22Rv1 (cell line): ENCODE measurements around the gene ASPHD1.

Experiments
- H3K27ac ChIP-seq: fragments of 450-650 bp; 2 replicates; pipeline ENCODE4 v1.5.1; 2017
- ZFX ChIP-seq: fragments of 450-650 bp; IDR thresholded peaks from 2 replicates; pipeline ENCODE4 v1.6.1; 2017; ENCODE audit warnings: antibody characterized with exemption, borderline replicate concordance
- TF ChIP-seq, protein P1 (sequence below): fragments of 450-650 bp; IDR thresholded peaks from 2 replicates; pipeline ENCODE4 v1.5.1; 2017; ENCODE audit warnings: mild to moderate bottlenecking

ASPHD1 gene

GRCh38 chr16:29858974-29859373, 41.3 kb upstream of the ASPHD1 start:
- no peak overlapping the region for H3K27ac ChIP-seq
- no peak for TF ChIP-seq ZFX
- TF ChIP-seq, protein P1, sequence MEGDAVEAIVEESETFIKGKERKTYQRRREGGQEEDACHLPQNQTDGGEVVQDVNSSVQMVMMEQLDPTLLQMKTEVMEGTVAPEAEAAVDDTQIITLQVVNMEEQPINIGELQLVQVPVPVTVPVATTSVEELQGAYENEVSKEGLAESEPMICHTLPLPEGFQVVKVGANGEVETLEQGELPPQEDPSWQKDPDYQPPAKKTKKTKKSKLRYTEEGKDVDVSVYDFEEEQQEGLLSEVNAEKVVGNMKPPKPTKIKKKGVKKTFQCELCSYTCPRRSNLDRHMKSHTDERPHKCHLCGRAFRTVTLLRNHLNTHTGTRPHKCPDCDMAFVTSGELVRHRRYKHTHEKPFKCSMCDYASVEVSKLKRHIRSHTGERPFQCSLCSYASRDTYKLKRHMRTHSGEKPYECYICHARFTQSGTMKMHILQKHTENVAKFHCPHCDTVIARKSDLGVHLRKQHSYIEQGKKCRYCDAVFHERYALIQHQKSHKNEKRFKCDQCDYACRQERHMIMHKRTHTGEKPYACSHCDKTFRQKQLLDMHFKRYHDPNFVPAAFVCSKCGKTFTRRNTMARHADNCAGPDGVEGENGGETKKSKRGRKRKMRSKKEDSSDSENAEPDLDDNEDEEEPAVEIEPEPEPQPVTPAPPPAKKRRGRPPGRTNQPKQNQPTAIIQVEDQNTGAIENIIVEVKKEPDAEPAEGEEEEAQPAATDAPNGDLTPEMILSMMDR: no peak

DNA sequence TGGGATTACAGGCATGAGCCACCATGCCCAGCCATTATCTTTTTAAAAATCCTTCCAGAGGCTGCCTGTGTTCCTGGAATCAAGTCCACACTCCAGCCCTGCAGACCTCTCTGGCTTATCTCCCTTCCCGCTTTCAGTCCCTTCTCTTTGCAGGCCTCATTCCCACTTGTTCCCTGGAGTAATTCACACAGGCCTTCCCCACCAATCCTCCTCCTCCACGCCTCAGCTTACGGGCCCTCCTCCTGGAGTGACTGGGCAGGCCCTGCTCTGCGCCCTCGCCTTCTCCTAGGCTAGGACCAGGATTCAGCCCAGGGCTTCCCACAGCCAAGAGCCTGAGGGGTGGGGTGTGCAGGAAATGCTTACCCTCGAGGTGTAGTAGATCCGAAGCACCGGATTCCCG, 40.1 kb upstream of the ASPHD1 start:
- H3K27ac ChIP-seq: no peak overlapping the region
- no peak for TF ChIP-seq ZFX
- TF ChIP-seq, protein P1: no peak

GRCh38 chr16:29862383-29862883, 37.9 kb upstream of the ASPHD1 start:
- H3K27ac ChIP-seq: peak overlapping the region; percentile 85
- TF ChIP-seq, protein P1: no peak
- TF ChIP-seq ZFX: no peak

DNA sequence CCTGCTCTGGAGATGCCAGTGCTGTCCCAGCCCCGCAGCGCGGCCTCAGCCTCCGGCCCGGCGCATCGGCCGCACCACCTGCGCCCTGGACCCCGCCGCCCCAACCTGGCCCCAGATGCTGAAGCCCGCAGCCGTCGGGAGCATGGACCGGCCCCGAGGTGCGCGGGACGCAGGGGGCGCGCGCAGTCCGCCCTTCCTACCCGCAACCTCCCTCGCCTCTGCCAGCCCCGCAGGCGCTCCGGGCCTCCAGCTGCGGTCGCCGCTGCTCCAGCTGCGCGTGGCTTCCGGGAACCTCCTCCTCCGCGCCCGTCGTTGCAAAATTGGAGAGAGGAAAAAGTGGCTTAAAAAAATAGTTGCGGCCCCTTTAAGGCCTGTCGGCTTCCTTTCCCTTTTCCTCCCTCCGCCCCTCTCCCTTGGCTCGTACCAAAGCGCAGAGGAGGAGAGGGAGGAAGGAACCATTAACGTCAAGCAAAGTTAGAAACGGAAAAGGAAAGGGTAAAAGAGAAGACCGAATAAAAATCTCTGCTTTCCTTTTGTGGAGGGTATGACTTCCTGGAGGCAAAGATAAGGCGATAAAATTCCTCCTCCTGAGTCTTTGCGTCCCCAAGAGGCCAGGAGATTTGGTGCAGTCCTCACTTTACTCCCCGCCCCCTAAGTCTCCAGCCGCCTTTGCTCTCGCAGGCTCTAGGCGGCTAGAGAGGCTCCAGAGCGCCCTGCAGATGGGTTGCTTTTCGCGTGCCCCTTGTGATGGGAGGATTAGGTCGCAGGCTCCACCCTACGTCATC, 37.2 kb upstream of the ASPHD1 start, which contains the start of gene CDIPT:
Gene CDIPT (minus strand): TSS at position 343 of the 785 bp plus-strand sequence. CDS start 369 bp downstream, outside the sequence.
- no peak for TF ChIP-seq ZFX
- TF ChIP-seq, protein P1: peak; percentile 88
- H3K27ac ChIP-seq: peak within 1 kb of the TSS; percentile 85

- TF ChIP-seq ZFX: no peak
- TF ChIP-seq, protein P1: peak; percentile 58
- H3K27ac ChIP-seq: peak overlapping the region; percentile 85
Observed at GRCh38 chr16:29863669-29863984, 36.7 kb upstream of the ASPHD1 start.

GRCh38 chr16:29864205-29864604, 36.1 kb upstream of the ASPHD1 start:
- H3K27ac ChIP-seq: peak overlapping the region; percentile 85
- TF ChIP-seq, protein P1: no peak
- TF ChIP-seq ZFX: no peak

DNA sequence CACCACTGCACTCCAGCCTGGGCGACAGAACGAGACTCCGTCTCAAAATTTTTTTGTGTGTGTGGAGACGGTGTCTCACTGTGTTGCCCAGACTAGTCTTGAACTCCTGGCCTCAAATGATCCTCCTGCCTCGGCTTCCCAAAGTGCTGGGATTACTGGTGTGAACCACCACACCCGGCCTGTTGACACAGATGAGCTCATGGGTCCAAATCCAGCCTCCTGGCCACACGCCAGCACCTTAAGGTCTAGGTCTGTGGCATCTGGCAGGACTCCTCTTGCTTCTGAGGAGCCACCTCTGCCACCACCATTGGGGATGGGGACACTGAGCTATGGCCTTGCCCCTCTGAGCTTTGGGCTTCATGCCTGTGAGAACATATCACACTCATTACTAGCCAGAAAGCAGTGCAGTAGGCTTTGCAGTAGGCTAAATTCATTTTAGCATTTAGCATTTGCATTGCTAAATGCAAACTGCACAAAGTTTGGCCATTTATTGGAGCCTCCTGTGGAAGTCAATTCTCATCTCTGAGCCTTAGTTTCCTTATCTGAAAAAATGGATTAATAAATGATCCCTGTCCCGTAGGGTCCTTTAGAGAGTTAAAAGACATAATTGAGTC, 31.8 kb upstream of the ASPHD1 start:
- peak overlapping the region; percentile 33; the same call in 1 of the 2 replicates for H3K27ac ChIP-seq

DNA sequence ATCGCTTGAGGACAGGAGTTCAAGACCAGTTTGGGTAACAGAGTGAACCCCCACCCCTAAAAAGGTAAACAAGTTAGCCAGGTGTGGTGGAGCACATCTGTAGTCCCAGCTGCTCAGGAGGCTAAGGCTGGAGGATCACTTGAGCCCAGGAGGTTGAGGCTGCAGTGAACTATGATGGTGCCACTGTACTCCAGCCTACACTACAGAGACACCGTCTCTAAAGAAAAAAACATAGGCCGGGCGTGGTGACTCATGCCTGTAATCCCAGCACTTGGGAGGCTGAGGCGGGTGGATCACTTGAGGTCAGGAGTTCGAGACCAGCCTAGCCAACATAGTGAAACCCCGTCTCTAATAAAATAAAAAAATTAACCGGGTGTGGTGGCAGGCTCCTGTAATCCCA, 31.2 kb upstream of the ASPHD1 start:
- H3K27ac ChIP-seq: peak overlapping the region; percentile 33; the same call in 1 of the 2 replicates

More for the DNA sequence above, 31.8 kb upstream of the ASPHD1 start:
- TF ChIP-seq, protein P1: no peak
- TF ChIP-seq ZFX: no peak
